Smooth muscle cell (in vitro differentiated cells): ENCODE data around the gene LAMC1. TPM values are rescaled to one million over a fixed set of nuclear protein-coding genes. Genes with fewer than 3 reads are reported as not detected.
A peak's percentile ranks its signal among the peaks of the same experiment; 100 is the strongest.

Experiments
- DNase-seq: peaks from one replicate; lab custom pipeline; 2025; ENCODE audit not compliant: unreplicated experiment; lab: John Stamatoyannopoulos, UW
- H2AFZ ChIP-seq: fragments of 200-600 bp; sonication (generic); 2 replicates; pipeline ENCODE4 v1.6.0; 2016; ENCODE audit warnings: antibody characterized with exemption, low read depth, mild to moderate bottlenecking
- H3F3A ChIP-seq: fragments of 200-600 bp; sonication (generic); 2 replicates; pipeline ENCODE4 v1.6.0; 2017; ENCODE audit warnings: antibody characterized with exemption, low read depth
- H3K27ac ChIP-seq: fragments of 200-600 bp; sonication (generic); 2 replicates; pipeline ENCODE4 v1.5.1; 2016; ENCODE audit warnings: low read depth, mild to moderate bottlenecking
- H3K27me3 ChIP-seq: fragments of 200-600 bp; sonication (generic); 2 replicates; pipeline ENCODE4 v1.6.1; 2016; ENCODE audit warnings: low read depth, mild to moderate bottlenecking
- H3K36me3 ChIP-seq: fragments of 200-600 bp; sonication (generic); 2 replicates; pipeline ENCODE4 v1.5.1; 2016; ENCODE audit warnings: low read depth
- H3K4me1 ChIP-seq: fragments of 200-600 bp; sonication (generic); 2 replicates; pipeline ENCODE4 v1.5.1; 2016; ENCODE audit warnings: low read depth
- H3K4me2 ChIP-seq: fragments of 200-600 bp; sonication (generic); 2 replicates; pipeline ENCODE4 v1.6.0; 2016; ENCODE audit warnings: mild to moderate bottlenecking
- H3K4me3 ChIP-seq: fragments of 200-600 bp; sonication (generic); 2 replicates; pipeline ENCODE4 v1.5.1; 2016; ENCODE audit warnings: mild to moderate bottlenecking
- H3K79me2 ChIP-seq: fragments of 200-600 bp; sonication (generic); 2 replicates; pipeline ENCODE4 v1.6.0; 2016; ENCODE audit warnings: low read depth, mild to moderate bottlenecking
- H3K9ac ChIP-seq: fragments of 200-600 bp; sonication (generic); 2 replicates; pipeline ENCODE4 v1.6.0; 2016; ENCODE audit warnings: low read depth
- H3K9me3 ChIP-seq: fragments of 200-600 bp; sonication (generic); replicated peaks from 2 replicates; pipeline ENCODE4 v1.5.1; 2016; ENCODE audit warnings: low read depth
- H4K20me1 ChIP-seq: fragments of 200-600 bp; sonication (generic); 2 replicates; pipeline ENCODE4 v1.6.0; 2016; ENCODE audit warnings: low read depth
- CTCF ChIP-seq: fragments of 200-600 bp; sonication (generic); IDR thresholded peaks from 2 replicates; pipeline ENCODE4 v1.5.1; 2017; ENCODE audit warnings: borderline replicate concordance, mild to moderate bottlenecking, antibody characterized with exemption; ENCODE audit not compliant: insufficient read depth, poor library complexity, severe bottlenecking
- WGBS: methylation state at CpG from one replicate; pipeline ENCODE4 v1.1.7; 2016; ENCODE audit warnings: low lambda C conversion rate; 5-methylcytosine and 5-hydroxymethylcytosine counted together
- polyA plus RNA-seq: library from polyadenylated mRNA; unstranded; fragments of >200 nt; fragmentation: Nextera tagmentation; extraction: Ambion mirVana; gene quantifications from 2 replicates; pipeline ENCODE4 v1.2.1, GENCODE V29; 2016
- total RNA-seq: library from RNA; depleted of rRNA; stranded (reverse); fragments of >200 nt; gene quantifications from 2 replicates; pipeline ENCODE4 v1.2.3, GENCODE V29; 2014

The LAMC1 gene
- total and polyA plus RNA-seq, 2 experiments from 2014 or later = 64.9 to 137 TPM

- no peak for TF ChIP-seq CTCF
- H3K79me2 ChIP-seq = no peaks in the 10 kb centered on the region
- no peak overlapping the region for H3K27ac ChIP-seq
- no peak overlapping the region for H3K9ac ChIP-seq
- no peaks in the 10 kb centered on the region for H3K9me3 ChIP-seq
- H3K4me3 ChIP-seq = no peak overlapping the region
- no peak overlapping the region for H2AFZ ChIP-seq
- no peak for DNase-seq
- H3K27me3 ChIP-seq = no peaks in the 10 kb centered on the region
- 90% methylated on average over 3 of the region's 3 CpGs for WGBS
- H3K4me1 ChIP-seq = peaks cover 11% of the 10 kb centered on the region
- H3K4me2 ChIP-seq = no peak overlapping the region
- no peaks in the 10 kb centered on the region for H3F3A ChIP-seq
- no peaks in the 10 kb centered on the region for H3K36me3 ChIP-seq
- H4K20me1 ChIP-seq = no peaks in the 10 kb centered on the region
Observed at GRCh38 chr1:183161391-183161790, 138.2 kb downstream of the LAMC1 start.

- WGBS = 79% methylated on average over 3 of the region's 3 CpGs
- no peak overlapping the region for H2AFZ ChIP-seq
- no peaks in the 10 kb centered on the region for H3K27me3 ChIP-seq
- no peaks in the 10 kb centered on the region for H3F3A ChIP-seq
- TF ChIP-seq CTCF = no peak
- peak overlapping the region; percentile 28 for H3K9ac ChIP-seq
- no peaks in the 10 kb centered on the region for H3K79me2 ChIP-seq
- H3K4me2 ChIP-seq = no peak overlapping the region
- no peaks in the 10 kb centered on the region for H4K20me1 ChIP-seq
- peaks cover 11% of the 10 kb centered on the region for H3K4me1 ChIP-seq
- no peak overlapping the region for H3K4me3 ChIP-seq
- no peaks in the 10 kb centered on the region for H3K36me3 ChIP-seq
- H3K27ac ChIP-seq = peak overlapping the region; percentile 83
- no peak for DNase-seq
- H3K9me3 ChIP-seq = no peaks in the 10 kb centered on the region
Observed at GRCh38 chr1:183163316-183163715, 140.1 kb downstream of the LAMC1 start.

- Histone ChIP-seq H3K4me3 (no peak overlapping the region), H3K4me2 (peak overlapping the region; percentile 10), H3K36me3 (no peaks in the 10 kb centered on the region), H3K27ac (peak overlapping the region; percentile 83), H4K20me1 (no peaks in the 10 kb centered on the region), H3K4me1 (peaks cover 11% of the 10 kb centered on the region), H3F3A (no peaks in the 10 kb centered on the region), H3K79me2 (no peaks in the 10 kb centered on the region), H3K9me3 (no peaks in the 10 kb centered on the region), H3K9ac (no peak overlapping the region), H3K27me3 (no peaks in the 10 kb centered on the region), H2AFZ (no peak overlapping the region)
- WGBS = 57% methylated on average over 1 of the region's 1 CpG
- no peak for DNase-seq
- TF ChIP-seq CTCF = no peak
Observed at GRCh38 chr1:183164340-183164739, 141.1 kb downstream of the LAMC1 start.

- Histone ChIP-seq H4K20me1 (no peaks in the 10 kb centered on the region), H3K27ac (peak overlapping the region; percentile 83)
Observed at GRCh38 chr1:183164963-183165362, 141.7 kb downstream of the LAMC1 start.

More at GRCh38 chr1:183164963-183165362, 141.7 kb downstream of the LAMC1 start:
- no peak overlapping the region for H3K9ac ChIP-seq
- WGBS = 97% methylated on average over 4 of the region's 4 CpGs
- no peaks in the 10 kb centered on the region for H3K9me3 ChIP-seq
- TF ChIP-seq CTCF = no peak
- DNase-seq = no peak
- no peak overlapping the region for H3K4me3 ChIP-seq
- no peaks in the 10 kb centered on the region for H3F3A ChIP-seq
- no peaks in the 10 kb centered on the region for H3K27me3 ChIP-seq
- H3K36me3 ChIP-seq = no peaks in the 10 kb centered on the region
- H3K4me2 ChIP-seq = no peak overlapping the region
- H3K79me2 ChIP-seq = no peaks in the 10 kb centered on the region
- H2AFZ ChIP-seq = no peak overlapping the region
- H3K4me1 ChIP-seq = peaks cover 11% of the 10 kb centered on the region
